Measurements from ENCODE around the gene LMO4. TPM values are rescaled to one million over a fixed set of nuclear protein-coding genes. Genes with fewer than 3 reads are reported as not detected.
A peak's percentile ranks its signal among the peaks of the same experiment; 100 is the strongest.

LMO4 gene
- total and polyA plus RNA-seq, 5 donors, result 46.0 to 62.7 (median 47.3) TPM

DNA sequence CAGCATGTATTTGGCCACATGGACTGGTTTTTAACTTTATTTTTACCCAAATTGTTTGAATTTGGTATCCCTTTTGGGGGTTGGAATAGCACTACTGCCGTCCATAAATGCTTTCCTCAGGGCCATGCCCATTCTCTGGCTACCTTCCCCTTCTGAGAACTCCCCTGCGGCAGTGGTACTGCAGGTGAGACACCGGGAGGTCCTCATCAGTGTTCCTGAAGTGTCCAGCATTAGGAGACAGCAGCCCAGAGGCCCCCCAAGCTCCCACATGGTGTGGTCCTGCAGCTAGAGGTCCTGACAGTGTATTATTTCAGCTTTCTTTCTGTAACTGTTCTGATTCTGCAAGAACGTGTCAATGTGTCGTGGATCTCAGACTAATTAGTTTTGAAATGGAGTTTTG is 8.9 kb downstream of the LMO4 start:
- 63% methylated on average over 5 of the region's 5 CpGs for WGBS
- intact Hi-C loops (cut with DNase I), result loop anchor here in 1 of 4 donors (10.0 kb wide), 2 partner anchors 127 to 347 kb away; no protein-coding TSS in a partner anchor
- no peak for ATAC-seq

DNA sequence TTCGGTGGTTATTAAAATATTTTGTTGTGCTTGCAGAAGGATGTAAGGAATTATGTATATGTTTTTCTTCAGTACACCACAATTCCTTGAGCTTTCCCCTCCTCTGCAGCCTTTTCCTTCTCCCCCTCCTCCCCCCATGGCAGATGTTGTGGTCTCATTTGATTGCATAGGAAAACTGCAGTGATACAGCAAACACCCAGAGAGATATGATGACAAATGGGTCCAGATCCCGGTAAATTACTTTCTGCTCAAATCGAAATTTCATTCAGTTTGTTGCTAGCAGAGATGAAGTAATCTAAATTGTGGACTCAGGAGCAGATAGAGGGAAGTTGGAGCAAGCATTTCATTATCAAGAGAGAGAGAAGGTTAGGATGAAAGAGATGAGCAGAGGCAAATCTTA is 9.9 kb downstream of the LMO4 start:
- 49% methylated on average over 3 of the region's 3 CpGs for WGBS
- H3K4me1 ChIP-seq (ENCODE audit: control insufficient read depth, insufficient read depth, low read length), result peaks cover 6% of the 10 kb centered on the region
- ATAC-seq (no peak), DNase-seq (no peak)
- H3K27ac ChIP-seq (ENCODE audit: low read length), result no peak overlapping the region
- no peaks in the 10 kb centered on the region for H3K27me3 ChIP-seq (ENCODE audit: control insufficient read depth, insufficient read depth)
- intact Hi-C loops (cut with DNase I), result loop anchor here in 1 of 4 donors (10.0 kb wide), 2 partner anchors 126 to 346 kb away; no protein-coding TSS in a partner anchor
- no peaks in the 10 kb centered on the region for H3K9me3 ChIP-seq (ENCODE audit: control insufficient read depth, low read length)
- no peak overlapping the region for H3K4me3 ChIP-seq (ENCODE audit: low read length)

More for the DNA sequence above, 8.9 kb downstream of the LMO4 start:
- Histone ChIP-seq H3K27me3 (ENCODE audit: control insufficient read depth, insufficient read depth) (no peaks in the 10 kb centered on the region), H3K9me3 (ENCODE audit: control insufficient read depth, low read length) (no peaks in the 10 kb centered on the region), H3K4me1 (ENCODE audit: control insufficient read depth, insufficient read depth, low read length) (peaks cover 6% of the 10 kb centered on the region), H3K27ac (ENCODE audit: low read length) (no peak overlapping the region), H3K4me3 (ENCODE audit: low read length) (no peak overlapping the region)
- peak in 1 of 3 donors; percentile 9 for DNase-seq

DNA sequence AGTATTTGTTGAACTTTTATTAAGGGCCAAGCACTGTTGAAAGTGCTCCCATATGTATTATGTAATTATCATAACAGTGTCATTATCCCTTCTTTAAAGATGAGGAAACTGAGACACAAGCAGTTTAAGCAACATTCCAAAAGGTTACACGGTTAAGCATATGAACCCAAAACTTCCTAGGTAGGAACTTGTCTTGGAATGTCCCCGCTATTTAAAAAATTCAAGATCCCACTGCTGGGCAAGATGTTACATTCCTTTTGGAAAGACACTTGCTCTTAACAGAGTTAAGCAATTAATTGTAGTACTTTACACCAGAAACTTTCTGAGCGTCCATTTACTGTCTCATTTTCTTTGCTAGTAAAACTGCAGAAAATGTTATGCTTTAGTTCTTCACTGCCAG is 15.6 kb downstream of the LMO4 start:
- 89% methylated on average over 3 of the region's 3 CpGs for WGBS
- intact Hi-C loops (cut with DNase I), result no loop called here
- Histone ChIP-seq H3K27ac (ENCODE audit: low read length) (no peak overlapping the region), H3K9me3 (ENCODE audit: control insufficient read depth, low read length) (no peaks in the 10 kb centered on the region), H3K27me3 (ENCODE audit: control insufficient read depth, insufficient read depth) (no peaks in the 10 kb centered on the region), H3K4me1 (ENCODE audit: control insufficient read depth, insufficient read depth, low read length) (peaks cover 1% of the 10 kb centered on the region), H3K4me3 (ENCODE audit: low read length) (no peak overlapping the region)
- ATAC-seq, result no peak
- DNase-seq, result no peak

DNA sequence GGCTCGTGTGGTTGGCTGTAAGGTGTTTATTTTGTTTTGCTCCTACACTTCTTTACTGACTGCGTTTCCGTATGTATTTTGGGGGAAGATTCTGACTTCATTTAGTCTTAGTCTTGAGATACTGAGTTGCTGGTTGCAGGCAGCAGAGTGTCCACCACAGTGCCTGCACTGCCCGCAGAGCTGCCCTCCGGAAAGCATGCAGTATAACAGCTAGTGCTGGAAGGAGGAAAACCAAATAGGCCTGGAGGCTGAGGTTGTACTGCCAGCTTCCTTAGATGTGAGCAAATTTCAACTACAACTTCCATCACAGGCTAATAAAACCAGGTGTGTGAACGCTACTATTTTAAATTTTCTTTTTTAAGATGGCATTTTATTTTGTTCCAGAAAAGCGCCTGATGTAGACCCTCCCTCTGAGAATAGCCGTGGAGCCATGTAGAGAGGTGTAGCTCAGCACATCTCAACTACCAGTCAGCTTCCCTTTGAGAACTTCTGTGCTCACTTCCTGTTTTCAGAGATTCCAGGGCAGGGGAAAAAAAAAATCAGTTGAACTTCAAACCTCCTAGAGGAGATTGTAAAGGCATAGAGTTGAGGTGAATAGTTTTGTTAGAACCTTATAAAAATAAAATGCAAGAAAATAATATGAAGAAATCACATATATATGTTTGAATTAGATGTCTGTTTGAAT is 17.6 kb downstream of the LMO4 start:
- intact Hi-C loops (cut with DNase I), result no loop called here
- Histone ChIP-seq H3K27me3 (ENCODE audit: control insufficient read depth, insufficient read depth) (no peaks in the 10 kb centered on the region), H3K4me3 (ENCODE audit: low read length) (no peak overlapping the region), H3K27ac (ENCODE audit: low read length) (peak overlapping the region; percentile 45), H3K4me1 (ENCODE audit: control insufficient read depth, insufficient read depth, low read length) (peaks cover 1% of the 10 kb centered on the region), H3K9me3 (ENCODE audit: control insufficient read depth, low read length) (no peaks in the 10 kb centered on the region)
- ATAC-seq, result no peak
- DNase-seq, result peak in 1 of 3 donors; percentile 13
- 73% methylated on average over 8 of the region's 8 CpGs for WGBS

DNA sequence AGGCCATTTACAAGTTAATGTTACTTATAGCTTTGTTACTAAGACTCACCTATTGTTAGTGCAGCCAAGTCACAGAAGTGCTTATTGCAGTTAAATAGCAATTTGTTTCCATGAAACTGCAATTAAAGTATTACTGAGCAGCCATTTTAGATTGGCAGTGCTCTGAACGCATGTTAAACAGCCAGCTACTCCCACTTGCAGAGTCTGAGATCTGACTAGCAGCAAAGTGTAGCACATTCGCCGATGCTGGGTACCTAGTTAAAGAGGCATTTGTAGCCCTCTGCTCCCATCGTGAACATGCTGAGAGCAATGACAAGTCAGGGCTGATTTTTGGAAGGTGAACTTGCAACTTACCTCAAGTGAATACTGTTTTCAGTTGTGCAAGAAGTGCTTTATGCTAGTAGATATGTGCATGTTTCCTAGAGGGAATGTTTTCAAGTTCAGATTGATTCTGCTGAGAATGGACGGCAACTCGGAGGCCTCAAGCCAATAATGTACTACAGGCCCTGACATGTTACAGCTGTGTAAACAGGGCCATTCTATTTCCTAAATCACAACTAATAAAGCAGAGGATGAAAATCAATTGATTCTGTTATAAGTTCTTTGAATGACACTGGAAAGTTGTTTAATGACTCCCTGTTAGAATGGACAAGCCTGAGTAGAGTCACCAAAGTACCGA is 19.8 kb downstream of the LMO4 start:
- ATAC-seq (no peak), DNase-seq (no peak)
- Histone ChIP-seq H3K27ac (ENCODE audit: low read length) (no peak overlapping the region), H3K27me3 (ENCODE audit: control insufficient read depth, insufficient read depth) (no peaks in the 10 kb centered on the region), H3K4me3 (ENCODE audit: low read length) (no peak overlapping the region), H3K9me3 (ENCODE audit: control insufficient read depth, low read length) (no peaks in the 10 kb centered on the region), H3K4me1 (ENCODE audit: control insufficient read depth, insufficient read depth, low read length) (peaks cover 1% of the 10 kb centered on the region)
- 68% methylated on average over 7 of the region's 7 CpGs for WGBS
- intact Hi-C loops (cut with DNase I), result no loop called here

DNA sequence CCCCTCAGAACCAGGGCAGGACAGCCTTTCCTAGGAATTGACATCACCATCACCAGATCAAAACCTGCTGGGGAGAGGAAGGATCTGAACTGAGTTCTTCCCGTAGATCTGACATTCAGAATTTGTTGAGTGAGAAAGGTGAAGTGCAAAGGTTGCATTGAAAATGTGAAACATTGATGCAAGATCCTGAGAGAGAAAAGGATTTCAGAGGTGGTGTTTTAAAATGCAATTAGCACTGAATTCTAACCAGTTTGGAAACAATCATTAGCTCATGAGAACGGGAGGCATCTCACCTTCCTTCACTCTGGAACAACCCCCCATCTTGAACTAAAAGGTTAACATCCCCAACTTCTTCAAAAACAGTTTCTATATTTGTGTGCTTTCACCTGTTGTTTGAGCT is 20.4 kb downstream of the LMO4 start:
- no peaks in the 10 kb centered on the region for H3K27me3 ChIP-seq (ENCODE audit: control insufficient read depth, insufficient read depth)
- DNase-seq (no peak), ATAC-seq (no peak)
- no peaks in the 10 kb centered on the region for H3K9me3 ChIP-seq (ENCODE audit: control insufficient read depth, low read length)
- H3K27ac ChIP-seq (ENCODE audit: low read length), result no peak overlapping the region
- intact Hi-C loops (cut with DNase I), result no loop called here
- H3K4me1 ChIP-seq (ENCODE audit: control insufficient read depth, insufficient read depth, low read length), result peaks cover 1% of the 10 kb centered on the region
- 82% methylated on average over 2 of the region's 2 CpGs for WGBS
- no peak overlapping the region for H3K4me3 ChIP-seq (ENCODE audit: low read length)

DNA sequence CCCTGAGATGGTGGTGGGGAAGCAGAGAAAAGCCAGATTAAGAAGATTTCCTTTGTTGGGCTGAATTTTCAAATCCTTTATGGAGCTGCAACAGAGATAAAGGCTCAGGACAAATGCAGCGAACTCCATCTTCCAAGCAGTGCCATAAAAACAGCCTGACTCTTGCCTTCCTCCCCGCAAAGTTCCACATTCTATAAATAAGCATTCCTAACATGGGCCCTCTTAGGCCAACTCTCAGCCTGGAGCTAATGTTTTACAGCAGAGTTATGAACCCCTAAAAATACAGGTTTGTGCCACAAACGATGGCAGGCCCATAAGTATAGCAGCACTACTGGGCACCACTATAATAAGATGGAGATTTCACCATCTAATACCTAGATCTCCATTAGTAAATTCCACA is 27.2 kb downstream of the LMO4 start:
- ATAC-seq, result no peak
- H3K27ac ChIP-seq (ENCODE audit: low read length), result no peak overlapping the region

DNA sequence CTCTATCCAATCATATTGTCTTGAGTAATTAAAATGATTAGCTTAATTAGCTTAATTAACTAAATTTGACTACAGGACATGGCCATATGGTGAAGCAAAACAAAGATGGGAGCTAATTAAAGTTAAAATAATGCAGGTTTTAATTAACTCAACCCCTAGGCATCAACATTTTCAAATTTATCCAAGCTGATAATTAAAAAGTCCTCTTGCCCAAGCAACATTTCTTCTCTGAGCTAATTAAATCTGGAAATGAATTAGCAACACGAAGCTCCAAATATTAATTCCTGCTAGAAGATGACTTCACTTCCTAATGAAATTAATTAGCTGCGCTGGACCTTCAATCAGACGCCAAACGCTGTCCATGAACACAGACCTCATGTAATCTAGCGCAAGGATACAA is 27.9 kb downstream of the LMO4 start:
- Histone ChIP-seq H3K4me3 (ENCODE audit: low read length) (no peak overlapping the region), H3K27ac (ENCODE audit: low read length) (no peak overlapping the region), H3K9me3 (ENCODE audit: control insufficient read depth, low read length) (no peaks in the 10 kb centered on the region), H3K27me3 (ENCODE audit: control insufficient read depth, insufficient read depth) (no peaks in the 10 kb centered on the region), H3K4me1 (ENCODE audit: control insufficient read depth, insufficient read depth, low read length) (no peaks in the 10 kb centered on the region)
- DNase-seq, result no peak
- 86% methylated on average over 5 of the region's 5 CpGs for WGBS
- ATAC-seq, result no peak
- intact Hi-C loops (cut with DNase I), result no loop called here

More for the DNA sequence above, 27.2 kb downstream of the LMO4 start:
- Histone ChIP-seq H3K27me3 (ENCODE audit: control insufficient read depth, insufficient read depth) (no peaks in the 10 kb centered on the region), H3K4me1 (ENCODE audit: control insufficient read depth, insufficient read depth, low read length) (no peaks in the 10 kb centered on the region), H3K4me3 (ENCODE audit: low read length) (no peak overlapping the region), H3K9me3 (ENCODE audit: control insufficient read depth, low read length) (no peaks in the 10 kb centered on the region)
- intact Hi-C loops (cut with DNase I), result no loop called here
- WGBS, result 68% methylated on average over 3 of the region's 3 CpGs
- DNase-seq, result no peak

DNA sequence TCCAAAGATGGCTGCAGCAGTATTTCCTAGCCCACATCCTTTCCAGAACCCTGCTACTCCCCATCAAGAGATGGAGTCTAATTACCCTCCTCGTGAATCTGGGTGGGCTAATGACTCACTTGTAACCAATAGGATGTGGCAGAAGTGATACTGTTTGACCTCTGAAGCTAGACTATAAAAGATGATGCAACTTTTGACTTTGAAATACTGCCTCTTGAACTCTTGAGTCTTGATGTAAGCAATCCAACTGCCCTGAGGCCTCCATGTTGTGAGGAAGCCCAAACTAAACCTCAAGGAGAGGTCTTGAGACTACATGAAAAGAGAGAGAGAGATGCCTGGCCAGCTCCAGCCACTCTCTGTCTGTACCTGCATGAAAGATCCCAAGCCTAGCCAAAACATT is 29.5 kb downstream of the LMO4 start:
- no peaks in the 10 kb centered on the region for H3K9me3 ChIP-seq (ENCODE audit: control insufficient read depth, low read length)
- H3K4me3 ChIP-seq (ENCODE audit: low read length), result no peak overlapping the region
- DNase-seq, result no peak
- no peaks in the 10 kb centered on the region for H3K27me3 ChIP-seq (ENCODE audit: control insufficient read depth, insufficient read depth)
- no peak overlapping the region for H3K27ac ChIP-seq (ENCODE audit: low read length)
- no peaks in the 10 kb centered on the region for H3K4me1 ChIP-seq (ENCODE audit: control insufficient read depth, insufficient read depth, low read length)
- intact Hi-C loops (cut with DNase I), result no loop called here
- 85% methylated on average over 1 of the region's 1 CpG for WGBS
- no peak for ATAC-seq

DNA sequence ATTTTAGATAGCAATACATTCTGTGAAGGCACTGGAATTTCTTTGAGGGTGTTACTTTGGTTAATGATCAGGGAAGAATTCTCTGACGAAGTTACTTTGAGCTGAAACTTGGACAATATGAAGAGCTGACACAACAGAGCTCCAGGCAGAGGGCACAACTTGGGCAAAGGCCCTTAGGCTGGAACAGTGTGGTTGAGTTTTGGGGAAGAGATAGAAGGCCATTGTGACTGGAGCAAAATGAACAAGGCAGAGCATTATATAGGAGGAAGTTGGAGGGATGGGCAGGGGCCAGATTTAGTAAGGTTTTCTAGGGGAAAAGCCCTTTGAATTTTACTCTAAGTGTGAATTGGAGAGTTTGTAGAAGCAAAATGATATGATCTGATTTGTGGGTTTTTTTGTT is 30.9 kb downstream of the LMO4 start:
- ATAC-seq, result no peak
- DNase-seq, result no peak
- intact Hi-C loops (cut with DNase I), result no loop called here
- Histone ChIP-seq H3K4me3 (ENCODE audit: low read length) (no peak overlapping the region), H3K4me1 (ENCODE audit: control insufficient read depth, insufficient read depth, low read length) (no peaks in the 10 kb centered on the region), H3K9me3 (ENCODE audit: control insufficient read depth, low read length) (no peaks in the 10 kb centered on the region), H3K27me3 (ENCODE audit: control insufficient read depth, insufficient read depth) (no peaks in the 10 kb centered on the region), H3K27ac (ENCODE audit: low read length) (no peak overlapping the region)
- 90% methylated on average over 1 of the region's 1 CpG for WGBS

DNA sequence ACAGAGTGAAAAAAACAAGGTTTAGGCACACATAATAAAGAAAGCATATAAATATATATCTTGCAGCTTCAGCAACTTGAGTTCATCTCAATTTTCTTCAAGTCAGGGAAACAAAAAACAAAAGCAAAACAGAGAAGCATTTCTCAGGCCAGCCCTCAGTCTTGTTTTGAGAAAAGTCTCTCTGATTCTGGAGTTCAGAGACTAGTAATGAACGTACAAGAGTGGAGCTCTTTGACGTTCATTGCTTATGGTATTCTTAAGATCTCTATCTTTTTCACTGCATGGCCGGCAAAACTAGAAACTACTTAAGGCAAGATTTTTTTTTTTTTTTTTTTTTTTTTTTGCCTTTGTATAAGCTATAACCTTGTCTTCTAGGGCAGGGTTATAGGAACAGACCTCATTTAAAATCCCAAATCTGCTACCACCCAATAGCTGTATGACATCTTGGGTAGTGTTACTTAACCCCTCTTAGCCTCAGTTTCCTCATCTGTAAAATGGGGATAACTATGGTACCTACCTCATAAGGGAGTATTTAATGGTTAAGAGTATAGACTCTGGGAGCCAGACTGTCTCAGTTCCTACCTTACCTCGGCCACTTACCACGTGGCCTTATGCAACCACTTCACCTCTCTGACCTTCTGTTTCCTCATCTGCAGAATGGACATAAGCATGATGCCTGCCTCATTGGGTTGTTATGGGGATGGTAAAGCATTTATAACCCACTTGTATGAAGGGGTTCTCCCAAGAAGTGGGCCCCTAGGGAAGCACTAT is 33.6 kb downstream of the LMO4 start:
- DNase-seq, result no peak
- peaks cover under 1% of the 10 kb centered on the region for H3K4me1 ChIP-seq (ENCODE audit: control insufficient read depth, insufficient read depth, low read length)
- no peaks in the 10 kb centered on the region for H3K27me3 ChIP-seq (ENCODE audit: control insufficient read depth, insufficient read depth)
- intact Hi-C loops (cut with DNase I), result no loop called here
- no peak for ATAC-seq
- H3K27ac ChIP-seq (ENCODE audit: low read length), result no peak overlapping the region
- H3K9me3 ChIP-seq (ENCODE audit: control insufficient read depth, low read length), result no peaks in the 10 kb centered on the region
- 64% methylated on average over 5 of the region's 5 CpGs for WGBS
- no peak overlapping the region for H3K4me3 ChIP-seq (ENCODE audit: low read length)
